Breast epithelium (tissue), 4 donors: Measurements from ENCODE around the gene WBP11. TPM values are rescaled to one million over a fixed set of nuclear protein-coding genes. Genes with fewer than 3 reads are reported as not detected.

Experiments used
- DNase-seq, 2 donors: peaks; one replicate each; pipeline ENCODE4 v3.0.0-alpha.2; 2019; ENCODE audit warnings: low spot score in 2 of 2
- H3K27ac ChIP-seq, 2 donors: fragments of 200-600 bp; sonication (generic) in 1 of 2; one replicate each; pipeline ENCODE4 v1.5.1; 2016 to 2019; ENCODE audit warnings: mild to moderate bottlenecking in 1 of 2
- H3K27me3 ChIP-seq, 2 donors: fragments of 200-600 bp; sonication (generic) in 1 of 2; one replicate each; pipeline versions ENCODE4 v1.5.1 to v1.6.0; 2017 to 2019; ENCODE audit warnings: control low read depth in 1 of 2, mild to moderate bottlenecking in 1 of 2
- H3K36me3 ChIP-seq: fragments of 200-600 bp; one replicate; pipeline ENCODE4 v1.5.1; 2019
- H3K4me1 ChIP-seq, 2 donors: fragments of 200-600 bp; sonication (generic); one replicate each; pipeline ENCODE4 v1.5.1; 2016 to 2019; ENCODE audit warnings: control low read depth in 1 of 2
- H3K4me3 ChIP-seq, 3 donors: fragments of 200-600 bp; sonication (generic); 1 replicate in 2 of 3; 2 replicates in 1 of 3; pipeline ENCODE4 v1.5.1; 2016 to 2019; ENCODE audit warnings: mild to moderate bottlenecking in 3 of 3, moderate library complexity in 2 of 3
- H3K9me3 ChIP-seq, 2 donors: fragments of 200-600 bp; sonication (generic) in 1 of 2; one replicate each; pipeline ENCODE4 v1.5.1; 2016 to 2019; ENCODE audit warnings: control low read depth in 1 of 2
- CTCF ChIP-seq, 3 donors: fragments of 450-650 bp; IDR thresholded peaks; one replicate each; pipeline ENCODE4 v1.5.1; 2016 to 2017; ENCODE audit warnings: antibody characterized with exemption in 3 of 3, mild to moderate bottlenecking in 3 of 3, moderate library complexity in 3 of 3
- POLR2A ChIP-seq: fragments of 450-650 bp; IDR thresholded peaks from one replicate; pipeline ENCODE4 v1.6.1; 2016; ENCODE audit warnings: antibody characterized with exemption, mild to moderate bottlenecking, moderate library complexity
- POLR2AphosphoS5 ChIP-seq, 3 donors: sonication (generic); formaldehyde crosslinking; IDR thresholded peaks; one replicate each; pipeline ENCODE4 v1.6.1; 2017; ENCODE audit warnings: antibody characterized with exemption in 3 of 3
- intact Hi-C: fragments of 100-400 bp; cut with DNase I; formaldehyde crosslinking; loops from one replicate; pipeline ENCODE4 v1.15.1; 2023; ENCODE audit warnings: low total_unique reads
- total RNA-seq, 3 donors: library from RNA; depleted of rRNA; stranded (reverse); fragments of >200 nt; gene quantifications; one replicate each; pipeline ENCODE4 v1.1.0, GENCODE V29; 2016

Gene WBP11
- total RNA-seq, 3 donors from 2014 or later: 20.3 to 22.8 (median 22.1) TPM

GRCh38 chr12:14795028-14795448 is 8.2 kb downstream of the WBP11 start:
- Histone ChIP-seq H3K27ac (no peak overlapping the region), H3K9me3 (no peaks in the 10 kb centered on the region), H3K27me3 (no peaks in the 10 kb centered on the region), H3K4me1 (no peaks in the 10 kb centered on the region), H3K4me3 (no peak overlapping the region), H3K36me3 (peaks cover 16% of the 10 kb centered on the region)
- TF ChIP-seq POLR2A (no peak), CTCF (IDR thresholded peaks at IDR 0.05) (no peak), POLR2AphosphoS5 (IDR thresholded peaks at IDR 0.05) (no peak)
- no peak for DNase-seq
- intact Hi-C loops: no loop called here

- intact Hi-C loops: no loop called here
- no peak for DNase-seq
- peaks cover 10% of the 10 kb centered on the region for H3K36me3 ChIP-seq
- no peak overlapping the region for H3K4me3 ChIP-seq
- H3K27ac ChIP-seq: no peak overlapping the region
- no peaks in the 10 kb centered on the region for H3K9me3 ChIP-seq
- H3K4me1 ChIP-seq: no peaks in the 10 kb centered on the region
- no peaks in the 10 kb centered on the region for H3K27me3 ChIP-seq
- no peak for TF ChIP-seq POLR2AphosphoS5 (IDR thresholded peaks at IDR 0.05)
- TF ChIP-seq POLR2A: no peak
- TF ChIP-seq CTCF (IDR thresholded peaks at IDR 0.05): no peak
These were observed 17.7 kb downstream of the WBP11 start for GRCh38 chr12:14785568-14785967.

DNA sequence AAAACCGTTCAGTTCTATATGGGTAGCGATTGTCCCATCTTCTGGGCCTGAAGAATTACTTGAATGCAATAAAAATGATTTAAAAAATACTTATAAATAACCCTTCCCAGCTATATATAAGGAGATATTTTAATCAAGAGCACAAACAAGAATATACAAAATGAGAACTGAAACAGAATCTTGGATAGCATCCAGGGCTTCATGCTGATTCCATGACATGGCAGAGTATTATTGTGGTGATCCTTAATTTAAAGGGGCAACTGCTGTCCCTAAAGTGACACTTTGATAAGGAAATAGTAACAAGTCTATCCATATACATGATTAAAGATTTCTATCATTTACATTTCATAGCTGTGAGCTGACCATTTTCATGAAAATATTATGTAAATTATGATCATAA is 18.8 kb downstream of the WBP11 start:
- Histone ChIP-seq H3K36me3 (no peaks in the 10 kb centered on the region), H3K4me1 (no peaks in the 10 kb centered on the region), H3K27me3 (no peaks in the 10 kb centered on the region), H3K4me3 (no peak overlapping the region), H3K27ac (no peak overlapping the region), H3K9me3 (no peaks in the 10 kb centered on the region)
- intact Hi-C loops: no loop called here
- TF ChIP-seq POLR2A: no peak
- TF ChIP-seq POLR2AphosphoS5 (IDR thresholded peaks at IDR 0.05): no peak
- no peak for TF ChIP-seq CTCF (IDR thresholded peaks at IDR 0.05)
- no peak for DNase-seq

DNA sequence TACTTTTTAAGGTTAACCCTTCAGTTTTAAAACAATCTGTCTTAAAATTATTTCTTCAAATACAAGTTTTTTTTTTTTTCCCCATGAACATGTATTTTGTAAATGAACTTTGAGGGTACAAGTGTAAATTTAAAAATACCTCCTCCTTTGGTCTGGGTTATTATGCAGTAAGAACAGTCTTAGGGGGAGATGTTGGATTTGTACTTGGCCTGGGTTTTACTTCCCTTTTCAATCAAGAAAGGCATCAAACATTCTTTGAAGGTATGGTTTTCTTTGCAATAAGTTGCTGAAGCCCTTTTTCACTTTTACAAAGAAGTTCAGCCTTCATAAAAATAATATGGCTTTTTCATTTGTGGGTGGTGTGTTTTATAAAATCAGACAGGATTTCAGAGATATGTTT is 20.5 kb downstream of the WBP11 start:
- Histone ChIP-seq H3K36me3 (no peaks in the 10 kb centered on the region), H3K27ac (no peak overlapping the region), H3K4me3 (no peak overlapping the region), H3K9me3 (no peaks in the 10 kb centered on the region), H3K4me1 (no peaks in the 10 kb centered on the region), H3K27me3 (no peaks in the 10 kb centered on the region)
- intact Hi-C loops: no loop called here
- TF ChIP-seq POLR2AphosphoS5 (IDR thresholded peaks at IDR 0.05): no peak
- no peak for TF ChIP-seq POLR2A
- no peak for TF ChIP-seq CTCF (IDR thresholded peaks at IDR 0.05)
- DNase-seq: no peak

- H3K4me3 ChIP-seq: no peak overlapping the region
These were observed 21.7 kb downstream of the WBP11 start for GRCh38 chr12:14781563-14781962.

More at GRCh38 chr12:14781563-14781962, 21.7 kb downstream of the WBP11 start:
- intact Hi-C loops: no loop called here
- no peak overlapping the region for H3K27ac ChIP-seq
- no peak for TF ChIP-seq CTCF (IDR thresholded peaks at IDR 0.05)
- no peak for TF ChIP-seq POLR2A
- TF ChIP-seq POLR2AphosphoS5 (IDR thresholded peaks at IDR 0.05): no peak
- no peaks in the 10 kb centered on the region for H3K27me3 ChIP-seq
- no peaks in the 10 kb centered on the region for H3K36me3 ChIP-seq
- no peak for DNase-seq
- peaks cover 0 to 2% of the 10 kb centered on the region in 2 donors for H3K4me1 ChIP-seq
- H3K9me3 ChIP-seq: no peaks in the 10 kb centered on the region
